ENCODE measurements around the gene QTRT2.

The QTRT2 gene

DNA sequence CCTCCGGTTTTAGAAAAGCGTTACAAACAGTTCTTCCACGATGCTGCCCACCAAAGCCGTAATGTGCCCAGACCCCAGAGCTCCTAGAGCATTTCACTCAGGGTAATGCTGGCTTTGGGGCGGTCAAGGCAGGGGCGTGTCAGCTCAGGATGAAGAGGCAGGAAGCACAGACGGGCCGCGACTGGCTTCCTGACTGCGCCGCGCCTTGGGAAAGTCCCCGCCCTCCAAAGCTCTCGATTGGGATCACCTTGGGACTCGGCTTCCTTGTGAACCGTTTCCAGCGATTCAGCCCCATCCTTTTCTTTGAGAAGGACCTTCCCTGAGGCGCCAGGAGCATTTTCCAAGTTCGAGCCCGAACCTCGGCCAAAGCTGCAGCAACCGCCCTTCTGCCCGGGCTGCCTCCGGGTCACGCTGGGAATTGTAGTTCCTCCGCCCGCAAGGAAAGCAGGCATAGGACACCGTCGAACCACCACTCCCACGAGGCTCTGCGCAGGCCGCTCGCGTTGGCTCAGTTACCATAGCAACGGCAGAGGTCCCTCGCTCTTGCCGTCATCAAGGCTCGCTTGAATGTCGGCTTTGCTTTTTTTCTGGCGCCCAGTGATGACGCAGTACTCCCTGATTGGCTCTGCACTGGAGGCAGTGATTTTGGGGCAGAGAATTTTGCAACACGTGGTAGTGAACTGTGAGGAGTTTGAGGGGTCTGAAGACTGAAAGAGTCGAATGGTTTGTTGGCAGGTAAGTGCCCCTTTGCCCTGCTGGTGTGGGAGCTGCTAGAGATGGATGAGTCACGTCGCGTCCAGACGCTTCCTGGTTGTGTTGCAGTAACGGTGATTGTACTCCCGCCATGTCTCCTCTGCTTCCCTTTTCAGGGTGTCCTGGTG lies at the start of gene QTRT2, which contains the start of gene CCDC191:
Gene QTRT2, plus strand, starts transcription at position 608 of the 881 bp plus-strand sequence. CDS start 8,521 bp downstream, outside the sequence.
Gene CCDC191, minus strand, starts transcription at position 397 of the 881 bp plus-strand sequence. Its CDS starts 60 bp downstream, at position 337.
- Histone ChIP-seq H3K79me2 (ENCODE audit: control insufficient read depth, insufficient read depth, low read length, unreplicated experiment) (peaks cover 42% of the 10 kb centered on the region), H3K36me3 (ENCODE audit: insufficient read depth, low read length) (no peaks in the 10 kb centered on the region), H3K4me1 (ENCODE audit: control insufficient read depth, insufficient read depth, low read length, unreplicated experiment) (peaks cover 13% of the 10 kb centered on the region), H3K27ac (ENCODE audit: low read depth, low read length) (peak within 1 kb of the TSS; percentile 63), H3K4me3 (ENCODE audit: low read depth, low read length) (peak within 1 kb of the TSS; percentile 89), H3K27me3 (ENCODE audit: insufficient read depth, low read length) (no peaks in the 10 kb centered on the region), H2AFZ (ENCODE audit: low read length, unreplicated experiment) (peak within 1 kb of the TSS; percentile 88)

DNA sequence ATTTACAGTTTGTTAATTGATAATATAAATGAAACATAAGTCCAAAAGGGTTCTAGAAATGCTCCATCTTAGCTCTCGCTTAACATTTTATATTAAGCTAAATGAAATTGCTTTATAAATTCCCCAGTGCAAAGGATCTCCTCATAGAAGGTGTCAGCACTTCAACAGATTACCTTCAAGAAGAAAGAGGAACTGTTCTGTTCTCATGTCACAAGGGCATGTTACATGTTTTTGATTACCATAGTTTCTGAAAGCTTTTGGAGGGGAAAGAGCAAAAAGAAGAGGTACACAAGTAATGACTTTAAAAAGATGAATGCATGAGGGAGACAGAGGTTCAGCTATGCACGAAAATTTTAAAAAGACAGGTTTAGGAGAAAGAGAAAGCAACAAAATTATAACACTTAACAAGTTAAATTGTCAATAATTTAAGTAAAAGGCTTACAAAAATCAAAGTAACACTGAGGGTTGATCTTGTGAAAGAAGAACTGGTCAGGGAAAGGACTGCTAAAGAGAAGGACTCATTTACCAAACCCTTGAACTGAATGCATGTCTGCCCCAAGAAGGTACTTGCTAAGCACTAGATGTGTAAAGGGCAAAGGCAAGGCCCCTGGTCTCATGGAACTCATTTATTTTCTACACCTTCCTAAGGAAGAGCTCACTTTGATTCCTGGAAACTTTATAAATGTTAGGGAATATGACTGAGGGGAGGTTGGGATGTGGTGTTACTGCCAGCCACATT lies 45.3 kb upstream of the QTRT2 start:
- Histone ChIP-seq H2AFZ (ENCODE audit: low read length, unreplicated experiment) (no peak overlapping the region), H3K79me2 (ENCODE audit: control insufficient read depth, insufficient read depth, low read length, unreplicated experiment) (no peaks in the 10 kb centered on the region), H3K4me1 (ENCODE audit: control insufficient read depth, insufficient read depth, low read length, unreplicated experiment) (no peaks in the 10 kb centered on the region)

DNA sequence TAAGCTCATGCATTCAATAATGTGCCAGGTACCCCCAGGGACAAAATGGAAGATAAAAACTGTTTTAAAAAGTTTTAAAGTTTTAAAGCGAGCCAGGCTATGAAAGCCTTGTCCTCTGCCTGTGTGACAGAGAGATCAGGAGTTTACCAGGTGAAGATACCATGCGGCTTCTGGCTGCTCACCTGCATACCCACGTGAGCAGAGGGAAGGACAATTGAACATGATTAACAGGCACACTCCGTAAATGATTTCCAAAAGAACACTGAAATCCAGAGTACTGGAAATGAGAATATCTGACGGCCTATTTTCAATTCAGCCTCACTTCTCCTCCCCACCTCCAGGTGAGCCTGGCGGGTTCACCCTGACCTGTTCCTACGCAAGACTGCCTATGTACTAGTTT lies 42.3 kb upstream of the QTRT2 start:
- Histone ChIP-seq H3K27ac (ENCODE audit: low read depth, low read length) (no peak overlapping the region), H2AFZ (ENCODE audit: low read length, unreplicated experiment) (no peak overlapping the region), H3K36me3 (ENCODE audit: insufficient read depth, low read length) (no peaks in the 10 kb centered on the region), H3K79me2 (ENCODE audit: control insufficient read depth, insufficient read depth, low read length, unreplicated experiment) (no peaks in the 10 kb centered on the region), H3K4me1 (ENCODE audit: control insufficient read depth, insufficient read depth, low read length, unreplicated experiment) (no peaks in the 10 kb centered on the region), H3K27me3 (ENCODE audit: insufficient read depth, low read length) (no peaks in the 10 kb centered on the region), H3K4me3 (ENCODE audit: low read depth, low read length) (no peak overlapping the region)

More for the DNA sequence above, 45.3 kb upstream of the QTRT2 start:
- Histone ChIP-seq H3K27me3 (ENCODE audit: insufficient read depth, low read length) (no peaks in the 10 kb centered on the region), H3K4me3 (ENCODE audit: low read depth, low read length) (no peak overlapping the region), H3K36me3 (ENCODE audit: insufficient read depth, low read length) (no peaks in the 10 kb centered on the region), H3K27ac (ENCODE audit: low read depth, low read length) (no peak overlapping the region)

DNA sequence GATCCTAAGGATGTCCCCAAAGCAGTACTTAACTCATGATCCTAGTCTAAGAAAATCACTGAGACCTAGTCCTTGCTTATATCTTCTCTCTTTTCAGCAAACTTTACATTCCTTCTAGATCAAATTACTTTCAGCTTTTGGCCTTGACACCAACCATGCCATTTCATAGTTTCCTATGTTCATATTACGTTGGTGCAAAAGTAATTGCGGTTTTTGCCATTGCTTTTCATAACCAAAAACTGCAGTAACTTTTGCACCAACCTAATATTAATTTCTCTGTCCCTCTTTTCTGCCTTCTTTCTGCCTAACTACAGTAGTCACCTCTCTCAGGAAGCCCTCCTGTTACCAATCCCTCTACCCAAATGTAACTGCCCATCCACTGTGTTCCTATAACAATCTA lies 37.1 kb upstream of the QTRT2 start:
- H3K27me3 ChIP-seq (ENCODE audit: insufficient read depth, low read length): no peaks in the 10 kb centered on the region
- no peak overlapping the region for H3K27ac ChIP-seq (ENCODE audit: low read depth, low read length)
- H3K4me1 ChIP-seq (ENCODE audit: control insufficient read depth, insufficient read depth, low read length, unreplicated experiment): no peaks in the 10 kb centered on the region
- no peak overlapping the region for H3K4me3 ChIP-seq (ENCODE audit: low read depth, low read length)
- no peak overlapping the region for H2AFZ ChIP-seq (ENCODE audit: low read length, unreplicated experiment)
- H3K79me2 ChIP-seq (ENCODE audit: control insufficient read depth, insufficient read depth, low read length, unreplicated experiment): no peaks in the 10 kb centered on the region
- H3K36me3 ChIP-seq (ENCODE audit: insufficient read depth, low read length): no peaks in the 10 kb centered on the region

DNA sequence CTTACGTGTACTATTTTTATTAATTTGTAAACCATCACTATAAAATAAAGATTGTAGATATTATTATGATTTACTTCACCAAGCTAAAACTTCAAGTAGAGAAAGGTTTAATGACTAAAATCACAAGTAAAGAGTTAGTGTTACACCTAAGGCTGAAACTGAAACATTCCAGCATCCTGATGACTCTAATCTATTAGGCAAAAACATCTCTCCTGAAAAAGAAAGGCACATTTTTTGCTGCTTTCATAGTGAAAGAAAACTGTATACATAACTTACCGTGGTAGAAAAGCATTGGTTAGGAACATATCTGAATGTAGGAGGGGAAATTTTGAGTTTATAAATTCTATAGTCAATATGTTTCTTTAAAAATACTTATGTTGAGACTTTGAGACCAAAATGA lies 35.6 kb upstream of the QTRT2 start:
- Histone ChIP-seq H3K4me1 (ENCODE audit: control insufficient read depth, insufficient read depth, low read length, unreplicated experiment) (no peaks in the 10 kb centered on the region), H3K4me3 (ENCODE audit: low read depth, low read length) (no peak overlapping the region), H3K36me3 (ENCODE audit: insufficient read depth, low read length) (no peaks in the 10 kb centered on the region), H2AFZ (ENCODE audit: low read length, unreplicated experiment) (no peak overlapping the region), H3K79me2 (ENCODE audit: control insufficient read depth, insufficient read depth, low read length, unreplicated experiment) (no peaks in the 10 kb centered on the region), H3K27ac (ENCODE audit: low read depth, low read length) (no peak overlapping the region), H3K27me3 (ENCODE audit: insufficient read depth, low read length) (no peaks in the 10 kb centered on the region)

DNA sequence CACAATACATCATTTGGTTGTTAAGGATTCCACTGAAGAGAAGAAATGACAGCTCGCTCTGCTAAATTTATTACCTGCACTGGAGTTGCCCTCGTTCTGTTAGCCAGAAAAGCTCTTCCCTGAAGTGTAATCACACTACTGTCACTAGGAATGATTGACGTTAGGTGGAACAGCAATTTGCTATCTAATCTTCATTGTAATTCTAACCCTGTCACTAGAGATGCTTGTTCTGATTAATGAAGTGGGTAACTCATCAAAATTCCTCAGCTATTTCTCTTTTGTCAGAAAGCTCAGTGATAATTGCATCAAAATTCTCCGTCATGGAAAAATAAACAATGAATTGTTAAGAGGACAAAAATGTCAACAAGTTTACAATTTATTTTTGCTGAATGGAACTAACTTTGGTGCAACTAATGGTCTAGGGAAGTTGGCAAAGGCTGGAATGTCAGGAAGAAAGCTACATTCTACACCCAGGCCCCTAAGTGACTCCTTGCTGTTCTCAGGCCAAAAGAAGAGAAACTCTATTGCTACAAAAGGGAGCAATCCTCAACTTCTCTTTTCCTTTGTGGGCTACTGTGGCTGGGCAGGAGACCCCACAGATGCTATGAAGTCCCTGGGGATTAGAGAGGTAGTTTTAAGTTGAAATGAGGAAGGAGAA lies 34.3 kb upstream of the QTRT2 start:
- no peaks in the 10 kb centered on the region for H3K4me1 ChIP-seq (ENCODE audit: control insufficient read depth, insufficient read depth, low read length, unreplicated experiment)
- H2AFZ ChIP-seq (ENCODE audit: low read length, unreplicated experiment): no peak overlapping the region
- H3K27me3 ChIP-seq (ENCODE audit: insufficient read depth, low read length): no peaks in the 10 kb centered on the region
- no peaks in the 10 kb centered on the region for H3K79me2 ChIP-seq (ENCODE audit: control insufficient read depth, insufficient read depth, low read length, unreplicated experiment)
- H3K4me3 ChIP-seq (ENCODE audit: low read depth, low read length): no peak overlapping the region
- no peak overlapping the region for H3K27ac ChIP-seq (ENCODE audit: low read depth, low read length)
- no peaks in the 10 kb centered on the region for H3K36me3 ChIP-seq (ENCODE audit: insufficient read depth, low read length)

DNA sequence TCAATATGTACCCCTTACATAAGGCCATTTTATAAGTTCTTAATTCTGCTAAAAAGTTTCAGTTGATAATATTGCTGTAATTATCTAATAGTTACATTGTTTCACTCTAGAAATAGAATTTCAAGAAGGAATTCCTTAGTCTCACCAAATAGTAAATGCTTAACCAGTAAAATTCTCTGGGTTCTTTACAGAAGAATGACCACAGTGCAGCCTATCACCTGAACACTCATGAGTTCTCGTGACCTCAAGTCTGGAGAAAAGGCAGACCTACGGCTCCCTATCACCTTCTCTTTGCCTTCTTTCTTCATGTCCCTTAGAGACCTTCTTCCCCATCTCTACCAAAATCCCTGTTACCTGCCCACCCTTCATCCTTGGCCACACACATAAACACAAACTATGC lies 31.1 kb upstream of the QTRT2 start:
- no peaks in the 10 kb centered on the region for H3K36me3 ChIP-seq (ENCODE audit: insufficient read depth, low read length)
- H3K27me3 ChIP-seq (ENCODE audit: insufficient read depth, low read length): no peaks in the 10 kb centered on the region
- no peaks in the 10 kb centered on the region for H3K4me1 ChIP-seq (ENCODE audit: control insufficient read depth, insufficient read depth, low read length, unreplicated experiment)
- H3K79me2 ChIP-seq (ENCODE audit: control insufficient read depth, insufficient read depth, low read length, unreplicated experiment): no peaks in the 10 kb centered on the region
- no peak overlapping the region for H2AFZ ChIP-seq (ENCODE audit: low read length, unreplicated experiment)
- no peak overlapping the region for H3K27ac ChIP-seq (ENCODE audit: low read depth, low read length)
- no peak overlapping the region for H3K4me3 ChIP-seq (ENCODE audit: low read depth, low read length)

DNA sequence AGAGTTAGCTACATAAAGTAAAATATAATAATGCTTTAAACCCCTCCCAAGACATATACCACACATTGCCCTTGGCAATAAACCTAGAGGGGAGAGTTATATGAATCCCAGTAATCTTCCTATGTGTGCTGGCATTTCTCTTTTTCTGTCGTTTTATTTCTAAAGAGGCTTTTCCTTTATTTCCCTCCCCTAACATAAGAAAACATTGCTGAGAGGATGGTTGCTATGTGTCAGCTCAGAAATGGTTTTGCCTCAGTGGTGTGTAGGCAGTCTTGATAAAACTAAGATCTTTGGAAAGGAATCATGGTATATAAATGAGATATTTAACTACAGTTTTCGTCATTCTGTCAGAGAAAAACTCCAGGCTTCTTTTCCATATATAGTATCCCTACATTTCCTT lies 30.2 kb upstream of the QTRT2 start:
- Histone ChIP-seq H3K27ac (ENCODE audit: low read depth, low read length) (no peak overlapping the region), H3K27me3 (ENCODE audit: insufficient read depth, low read length) (no peaks in the 10 kb centered on the region), H3K79me2 (ENCODE audit: control insufficient read depth, insufficient read depth, low read length, unreplicated experiment) (no peaks in the 10 kb centered on the region), H3K36me3 (ENCODE audit: insufficient read depth, low read length) (no peaks in the 10 kb centered on the region), H3K4me3 (ENCODE audit: low read depth, low read length) (no peak overlapping the region), H3K4me1 (ENCODE audit: control insufficient read depth, insufficient read depth, low read length, unreplicated experiment) (no peaks in the 10 kb centered on the region), H2AFZ (ENCODE audit: low read length, unreplicated experiment) (no peak overlapping the region)

DNA sequence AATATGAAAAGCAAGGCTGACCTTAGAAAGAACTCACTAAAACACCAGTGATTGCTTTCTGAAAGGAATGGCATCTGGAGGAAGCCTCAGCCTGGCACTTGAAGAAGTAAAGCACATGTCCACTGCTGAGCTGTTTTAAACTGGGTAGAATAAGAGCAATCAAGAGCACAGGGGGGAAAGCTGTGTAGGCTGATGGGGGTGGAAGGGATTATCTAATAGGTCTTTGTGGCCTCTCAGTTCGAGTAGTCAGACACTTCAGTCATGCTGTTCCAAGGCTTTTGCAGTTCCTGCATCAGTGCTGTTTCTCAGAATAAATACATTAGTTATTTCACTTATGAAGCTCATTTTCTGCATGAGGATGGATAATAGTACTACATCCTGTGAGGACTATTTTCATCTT lies 22.8 kb upstream of the QTRT2 start:
- H3K4me1 ChIP-seq (ENCODE audit: control insufficient read depth, insufficient read depth, low read length, unreplicated experiment): no peaks in the 10 kb centered on the region
- no peak overlapping the region for H3K27ac ChIP-seq (ENCODE audit: low read depth, low read length)
- H3K79me2 ChIP-seq (ENCODE audit: control insufficient read depth, insufficient read depth, low read length, unreplicated experiment): no peaks in the 10 kb centered on the region
- no peak overlapping the region for H2AFZ ChIP-seq (ENCODE audit: low read length, unreplicated experiment)
- H3K4me3 ChIP-seq (ENCODE audit: low read depth, low read length): no peak overlapping the region
- no peaks in the 10 kb centered on the region for H3K36me3 ChIP-seq (ENCODE audit: insufficient read depth, low read length)
- H3K27me3 ChIP-seq (ENCODE audit: insufficient read depth, low read length): no peaks in the 10 kb centered on the region

DNA sequence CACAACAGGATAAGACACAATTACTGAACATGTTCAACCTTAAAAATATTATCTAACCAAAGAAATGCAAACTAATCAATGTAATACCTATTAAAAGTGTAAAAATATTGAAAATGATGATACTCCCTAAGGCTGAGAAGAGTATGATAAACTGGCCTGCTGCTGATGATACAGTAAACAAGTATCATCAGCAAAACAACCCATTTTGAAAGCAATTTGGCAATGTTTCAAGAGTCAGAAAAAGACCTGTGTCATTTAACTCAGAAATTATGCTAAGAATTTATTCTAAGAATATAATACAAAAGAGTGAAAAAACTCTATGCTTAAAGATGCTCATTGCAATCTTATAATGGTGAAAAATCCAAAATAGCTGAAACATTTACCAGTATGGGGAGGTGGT lies 22.3 kb upstream of the QTRT2 start:
- H3K27me3 ChIP-seq (ENCODE audit: insufficient read depth, low read length): no peaks in the 10 kb centered on the region
- no peak overlapping the region for H3K27ac ChIP-seq (ENCODE audit: low read depth, low read length)
- H3K4me3 ChIP-seq (ENCODE audit: low read depth, low read length): no peak overlapping the region
- H3K79me2 ChIP-seq (ENCODE audit: control insufficient read depth, insufficient read depth, low read length, unreplicated experiment): no peaks in the 10 kb centered on the region
- no peaks in the 10 kb centered on the region for H3K4me1 ChIP-seq (ENCODE audit: control insufficient read depth, insufficient read depth, low read length, unreplicated experiment)
- H2AFZ ChIP-seq (ENCODE audit: low read length, unreplicated experiment): no peak overlapping the region
- no peaks in the 10 kb centered on the region for H3K36me3 ChIP-seq (ENCODE audit: insufficient read depth, low read length)
